Breast epithelium (tissue), 4 donors: ENCODE results near the gene MED8. TPM values are rescaled to one million over a fixed set of nuclear protein-coding genes. Genes with fewer than 3 reads are reported as not detected.

ENCODE experiments used
- DNase-seq, 2 donors: peaks; one replicate each; pipeline ENCODE4 v3.0.0-alpha.2; 2019; ENCODE audit warnings: low spot score in 2 of 2
- H3K27ac ChIP-seq, 2 donors: fragments of 200-600 bp; sonication (generic) in 1 of 2; one replicate each; pipeline ENCODE4 v1.5.1; 2016 to 2019; ENCODE audit warnings: mild to moderate bottlenecking in 1 of 2
- H3K27me3 ChIP-seq, 2 donors: fragments of 200-600 bp; sonication (generic) in 1 of 2; one replicate each; pipeline versions ENCODE4 v1.5.1 to v1.6.0; 2017 to 2019; ENCODE audit warnings: control low read depth in 1 of 2, mild to moderate bottlenecking in 1 of 2
- H3K36me3 ChIP-seq: fragments of 200-600 bp; one replicate; pipeline ENCODE4 v1.5.1; 2019
- H3K4me1 ChIP-seq, 2 donors: fragments of 200-600 bp; sonication (generic); one replicate each; pipeline ENCODE4 v1.5.1; 2016 to 2019; ENCODE audit warnings: control low read depth in 1 of 2
- H3K4me3 ChIP-seq, 3 donors: fragments of 200-600 bp; sonication (generic); 1 replicate in 2 of 3; 2 replicates in 1 of 3; pipeline ENCODE4 v1.5.1; 2016 to 2019; ENCODE audit warnings: mild to moderate bottlenecking in 3 of 3, moderate library complexity in 2 of 3
- H3K9me3 ChIP-seq, 2 donors: fragments of 200-600 bp; sonication (generic) in 1 of 2; one replicate each; pipeline ENCODE4 v1.5.1; 2016 to 2019; ENCODE audit warnings: control low read depth in 1 of 2
- POLR2A ChIP-seq: fragments of 450-650 bp; IDR thresholded peaks from one replicate; pipeline ENCODE4 v1.6.1; 2016; ENCODE audit warnings: antibody characterized with exemption, mild to moderate bottlenecking, moderate library complexity
- POLR2AphosphoS5 ChIP-seq, 3 donors: sonication (generic); formaldehyde crosslinking; IDR thresholded peaks; one replicate each; pipeline ENCODE4 v1.6.1; 2017; ENCODE audit warnings: antibody characterized with exemption in 3 of 3
- intact Hi-C: fragments of 100-400 bp; cut with DNase I; formaldehyde crosslinking; loops from one replicate; pipeline ENCODE4 v1.15.1; 2023; ENCODE audit warnings: low total_unique reads
- total RNA-seq, 3 donors: library from RNA; depleted of rRNA; stranded (reverse); fragments of >200 nt; gene quantifications; one replicate each; pipeline ENCODE4 v1.1.0, GENCODE V29; 2016
- TF ChIP-seq, protein P1 (sequence below), 3 donors: fragments of 450-650 bp; IDR thresholded peaks; one replicate each; pipeline ENCODE4 v1.5.1; 2016 to 2017; ENCODE audit warnings: antibody characterized with exemption in 3 of 3, mild to moderate bottlenecking in 3 of 3, moderate library complexity in 3 of 3

The MED8 gene
- total RNA-seq, 3 donors from 2014 or later = 38.3 to 42.9 (median 38.8) TPM

DNA sequence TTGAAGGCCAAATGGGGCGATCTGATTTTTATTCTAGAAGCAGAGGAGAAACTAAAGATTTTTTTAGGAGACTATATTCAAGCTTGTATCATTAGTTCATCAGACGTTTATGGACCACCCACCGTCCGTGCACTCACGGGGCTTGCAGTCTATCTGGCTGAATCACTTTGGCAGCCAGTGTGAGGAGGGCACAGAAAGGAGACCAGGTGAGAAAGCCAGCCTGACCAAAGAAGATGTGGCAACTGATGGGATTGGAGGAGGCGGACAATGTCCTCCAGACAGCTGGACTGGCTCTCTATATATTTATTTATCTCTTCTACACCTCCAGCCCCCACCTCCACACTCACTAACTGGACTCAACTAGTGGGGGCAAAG is 21.0 kb downstream of the MED8 start:
- Histone ChIP-seq H3K27me3 (no peaks in the 10 kb centered on the region), H3K4me3 (peak overlapping the region; percentile 69 to 88 (median 88)), H3K4me1 (peaks cover 8 to 18% of the 10 kb centered on the region in 2 donors), H3K9me3 (no peaks in the 10 kb centered on the region), H3K36me3 (no peaks in the 10 kb centered on the region), H3K27ac (peak overlapping the region; percentile 94 to 98)
- intact Hi-C loops = no loop called here
- TF ChIP-seq POLR2AphosphoS5 (IDR thresholded peaks at IDR 0.05) = no peak
- TF ChIP-seq POLR2A = no peak
- TF ChIP-seq, protein P1, sequence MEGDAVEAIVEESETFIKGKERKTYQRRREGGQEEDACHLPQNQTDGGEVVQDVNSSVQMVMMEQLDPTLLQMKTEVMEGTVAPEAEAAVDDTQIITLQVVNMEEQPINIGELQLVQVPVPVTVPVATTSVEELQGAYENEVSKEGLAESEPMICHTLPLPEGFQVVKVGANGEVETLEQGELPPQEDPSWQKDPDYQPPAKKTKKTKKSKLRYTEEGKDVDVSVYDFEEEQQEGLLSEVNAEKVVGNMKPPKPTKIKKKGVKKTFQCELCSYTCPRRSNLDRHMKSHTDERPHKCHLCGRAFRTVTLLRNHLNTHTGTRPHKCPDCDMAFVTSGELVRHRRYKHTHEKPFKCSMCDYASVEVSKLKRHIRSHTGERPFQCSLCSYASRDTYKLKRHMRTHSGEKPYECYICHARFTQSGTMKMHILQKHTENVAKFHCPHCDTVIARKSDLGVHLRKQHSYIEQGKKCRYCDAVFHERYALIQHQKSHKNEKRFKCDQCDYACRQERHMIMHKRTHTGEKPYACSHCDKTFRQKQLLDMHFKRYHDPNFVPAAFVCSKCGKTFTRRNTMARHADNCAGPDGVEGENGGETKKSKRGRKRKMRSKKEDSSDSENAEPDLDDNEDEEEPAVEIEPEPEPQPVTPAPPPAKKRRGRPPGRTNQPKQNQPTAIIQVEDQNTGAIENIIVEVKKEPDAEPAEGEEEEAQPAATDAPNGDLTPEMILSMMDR (IDR thresholded peaks at IDR 0.05) = no peak
- no peak for DNase-seq

DNA sequence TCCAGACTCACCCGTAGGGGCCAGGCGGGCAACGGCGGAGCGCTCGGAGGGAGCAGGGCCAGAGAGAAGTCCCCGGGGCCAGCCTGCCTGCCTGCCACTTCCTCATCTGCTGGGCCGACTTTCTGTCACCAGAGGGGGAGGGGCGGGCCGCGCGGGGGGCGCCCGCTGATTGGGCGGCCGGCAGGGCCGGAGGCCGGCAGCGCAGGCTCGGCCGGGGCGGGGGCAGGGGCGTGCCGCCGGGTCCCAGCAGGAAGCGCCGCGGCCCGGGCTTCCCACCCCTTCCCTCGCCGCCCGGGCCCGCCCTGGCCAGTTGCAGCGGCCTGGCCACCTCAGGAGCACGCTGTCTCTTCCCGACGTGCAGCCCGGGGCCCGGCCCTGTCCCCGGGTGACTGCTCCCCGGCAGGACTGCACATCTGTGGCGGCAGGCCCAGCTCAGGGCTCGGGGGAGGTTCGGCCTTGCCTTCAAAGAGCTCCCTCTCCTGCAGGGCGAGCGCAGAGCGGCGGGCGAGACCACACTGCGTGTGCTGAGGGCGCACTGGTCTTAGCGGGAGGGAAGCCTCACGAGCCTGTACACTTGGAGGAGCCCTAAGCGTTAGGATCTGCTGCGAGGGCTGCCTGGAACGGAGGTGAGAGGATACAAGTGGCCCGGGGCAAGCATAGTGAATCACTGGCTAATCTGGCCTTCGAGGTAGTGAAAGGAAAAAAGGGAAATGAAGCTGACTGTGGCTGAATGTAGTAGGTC is 21.5 kb downstream of the MED8 start, which contains the start of gene ELOVL1:
ELOVL1 (minus strand) TSS at position 108 of the 742 bp plus-strand sequence. CDS start 2,402 bp downstream, outside the sequence.
- intact Hi-C loops = no loop called here
- Histone ChIP-seq H3K9me3 (no peaks in the 10 kb centered on the region), H3K27me3 (no peaks in the 10 kb centered on the region), H3K36me3 (no peaks in the 10 kb centered on the region), H3K4me1 (peaks cover 8 to 18% of the 10 kb centered on the region in 2 donors), H3K27ac (peak within 1 kb of the TSS; percentile 94 to 98), H3K4me3 (peak within 1 kb of the TSS; percentile 69 to 88 (median 88))
- DNase-seq = peak; percentile 89
- TF ChIP-seq POLR2AphosphoS5 (IDR thresholded peaks at IDR 0.05) = peak; percentile 27 to 52 (median 49)
- TF ChIP-seq POLR2A = peak; percentile 38
- TF ChIP-seq, protein P1 (IDR thresholded peaks at IDR 0.05) = peak in 1 of 3 donors; percentile 18

DNA sequence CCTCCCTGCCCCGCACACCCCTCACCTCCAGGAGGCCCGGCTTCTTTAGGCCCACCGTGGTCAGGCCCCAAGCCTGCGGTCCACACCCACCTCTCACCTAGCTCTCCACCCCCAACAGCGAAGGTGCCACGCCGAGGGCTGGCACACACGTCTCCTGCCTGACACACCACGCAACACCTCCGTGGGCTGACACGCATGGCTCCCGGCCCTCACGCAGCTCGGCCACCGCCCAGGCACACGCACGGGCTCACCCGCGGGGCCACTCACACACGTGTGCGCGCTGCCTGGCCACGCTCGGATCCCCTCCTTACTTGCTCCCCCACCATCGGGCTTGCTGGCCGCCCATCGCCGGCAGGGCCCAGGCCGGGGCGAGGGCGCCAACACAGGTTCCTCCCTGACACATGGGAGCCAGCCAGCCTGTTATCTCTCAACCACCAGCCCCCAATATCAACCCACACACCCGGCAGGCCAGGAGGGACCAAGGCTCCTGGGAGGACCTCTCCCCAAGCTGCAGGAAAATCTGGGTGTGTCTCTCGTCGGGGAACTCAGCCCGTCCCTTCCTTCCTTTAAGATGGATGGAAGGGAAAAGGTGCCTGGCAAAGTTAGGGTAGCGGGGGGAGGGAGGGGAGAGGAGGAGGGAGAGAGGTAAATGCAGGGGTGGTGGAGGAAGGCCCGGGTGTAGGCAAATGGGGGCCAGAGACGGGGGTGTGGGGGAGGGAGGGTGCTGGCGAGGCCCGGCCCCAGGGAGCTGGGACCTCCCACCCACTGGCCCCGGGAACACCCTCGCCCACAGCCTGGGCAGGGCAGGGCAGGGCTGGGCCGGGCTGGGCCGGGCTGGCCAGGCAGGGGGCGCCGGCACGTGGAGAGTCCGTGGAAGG is 22.3 kb downstream of the MED8 start:
- peak overlapping the region; percentile 69 to 88 (median 88) for H3K4me3 ChIP-seq
- H3K9me3 ChIP-seq = no peaks in the 10 kb centered on the region
- H3K27me3 ChIP-seq = no peaks in the 10 kb centered on the region
- H3K4me1 ChIP-seq = peaks cover 8 to 18% of the 10 kb centered on the region in 2 donors
- DNase-seq = no peak
- TF ChIP-seq POLR2AphosphoS5 (IDR thresholded peaks at IDR 0.05) (no peak), POLR2A (no peak)
- TF ChIP-seq, protein P1 (IDR thresholded peaks at IDR 0.05) = no peak
- intact Hi-C loops = no loop called here
- H3K27ac ChIP-seq = peak overlapping the region; percentile 94 to 98
- no peaks in the 10 kb centered on the region for H3K36me3 ChIP-seq

DNA sequence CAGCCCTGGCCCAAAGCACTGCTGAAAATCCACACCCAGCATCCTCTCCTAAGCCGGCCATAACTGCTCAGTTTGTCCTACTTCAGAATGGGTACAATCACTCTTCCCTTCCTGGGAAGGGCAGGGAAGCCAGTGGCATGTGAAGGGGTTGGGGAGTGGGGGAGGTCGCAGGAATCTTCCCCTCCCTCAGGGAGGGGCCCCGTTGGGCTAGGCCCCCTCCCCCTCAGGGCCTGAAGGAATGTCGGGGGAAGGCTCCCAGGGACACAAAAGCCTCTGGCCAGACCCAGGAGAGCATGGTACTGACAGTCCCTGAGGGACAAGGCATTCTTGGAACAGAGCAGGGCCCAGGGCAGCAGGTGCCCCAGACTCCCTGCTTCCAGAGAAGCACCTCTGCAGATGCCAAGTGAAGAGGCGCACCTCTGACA is 23.0 kb downstream of the MED8 start:
- intact Hi-C loops = no loop called here
- TF ChIP-seq POLR2AphosphoS5 (IDR thresholded peaks at IDR 0.05) (no peak), POLR2A (no peak)
- TF ChIP-seq, protein P1 (IDR thresholded peaks at IDR 0.05) = no peak
- H3K4me3 ChIP-seq = peak overlapping the region; percentile 69 to 88 (median 88)
- H3K9me3 ChIP-seq = no peaks in the 10 kb centered on the region
- H3K36me3 ChIP-seq = no peaks in the 10 kb centered on the region
- no peak for DNase-seq
- peak overlapping the region; percentile 94 to 98 for H3K27ac ChIP-seq
- no peaks in the 10 kb centered on the region for H3K27me3 ChIP-seq
- H3K4me1 ChIP-seq = peaks cover 8 to 18% of the 10 kb centered on the region in 2 donors
